ENCODE results near the gene SLC44A1.

SLC44A1 gene

DNA sequence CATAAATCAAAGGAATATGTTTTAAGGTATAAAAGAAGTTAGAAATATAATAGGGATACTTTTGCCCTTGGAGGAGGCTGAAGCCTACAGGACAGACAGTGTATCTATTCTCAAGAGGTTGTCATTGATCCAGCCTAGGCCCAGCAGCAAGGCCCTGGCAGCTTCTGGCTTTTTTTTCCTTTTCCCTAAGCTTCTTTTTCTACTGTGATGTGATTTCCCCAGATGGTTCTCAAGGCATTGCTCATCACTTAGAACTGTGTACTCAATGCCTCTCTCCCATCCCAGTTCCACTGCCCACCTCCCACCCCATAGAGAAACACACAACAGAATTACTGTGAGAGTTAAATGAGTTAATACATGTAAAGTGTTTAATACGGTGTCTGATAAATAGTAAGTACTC is 88.6 kb downstream of the SLC44A1 start:
- Histone ChIP-seq H3K79me2 (ENCODE audit: insufficient read depth, low read depth) (no peaks in the 10 kb centered on the region; the same call in 1 of the 2 replicates), H3K27me3 (ENCODE audit: insufficient read depth, low read depth) (no peaks in the 10 kb centered on the region), H2AFZ (ENCODE audit: low read depth) (no peak overlapping the region), H3K4me3 (IDR thresholded peaks at IDR 0.05; ENCODE audit: insufficient read depth, low read depth, low read length) (no peak overlapping the region), H3K36me3 (ENCODE audit: insufficient read depth) (no peaks in the 10 kb centered on the region), H3K4me1 (ENCODE audit: low read depth, poor library complexity, severe bottlenecking) (peaks cover 22% of the 10 kb centered on the region), H3K27ac (no peak overlapping the region), H4K20me1 (ENCODE audit: insufficient read depth) (no peaks in the 10 kb centered on the region), H3K9ac (no peak overlapping the region), H3K4me2 (no peak overlapping the region)
- TF ChIP-seq, protein P1, sequence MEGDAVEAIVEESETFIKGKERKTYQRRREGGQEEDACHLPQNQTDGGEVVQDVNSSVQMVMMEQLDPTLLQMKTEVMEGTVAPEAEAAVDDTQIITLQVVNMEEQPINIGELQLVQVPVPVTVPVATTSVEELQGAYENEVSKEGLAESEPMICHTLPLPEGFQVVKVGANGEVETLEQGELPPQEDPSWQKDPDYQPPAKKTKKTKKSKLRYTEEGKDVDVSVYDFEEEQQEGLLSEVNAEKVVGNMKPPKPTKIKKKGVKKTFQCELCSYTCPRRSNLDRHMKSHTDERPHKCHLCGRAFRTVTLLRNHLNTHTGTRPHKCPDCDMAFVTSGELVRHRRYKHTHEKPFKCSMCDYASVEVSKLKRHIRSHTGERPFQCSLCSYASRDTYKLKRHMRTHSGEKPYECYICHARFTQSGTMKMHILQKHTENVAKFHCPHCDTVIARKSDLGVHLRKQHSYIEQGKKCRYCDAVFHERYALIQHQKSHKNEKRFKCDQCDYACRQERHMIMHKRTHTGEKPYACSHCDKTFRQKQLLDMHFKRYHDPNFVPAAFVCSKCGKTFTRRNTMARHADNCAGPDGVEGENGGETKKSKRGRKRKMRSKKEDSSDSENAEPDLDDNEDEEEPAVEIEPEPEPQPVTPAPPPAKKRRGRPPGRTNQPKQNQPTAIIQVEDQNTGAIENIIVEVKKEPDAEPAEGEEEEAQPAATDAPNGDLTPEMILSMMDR (conservative IDR thresholded peaks at IDR 0.05; ENCODE audit: low read depth, low read length) = no peak

DNA sequence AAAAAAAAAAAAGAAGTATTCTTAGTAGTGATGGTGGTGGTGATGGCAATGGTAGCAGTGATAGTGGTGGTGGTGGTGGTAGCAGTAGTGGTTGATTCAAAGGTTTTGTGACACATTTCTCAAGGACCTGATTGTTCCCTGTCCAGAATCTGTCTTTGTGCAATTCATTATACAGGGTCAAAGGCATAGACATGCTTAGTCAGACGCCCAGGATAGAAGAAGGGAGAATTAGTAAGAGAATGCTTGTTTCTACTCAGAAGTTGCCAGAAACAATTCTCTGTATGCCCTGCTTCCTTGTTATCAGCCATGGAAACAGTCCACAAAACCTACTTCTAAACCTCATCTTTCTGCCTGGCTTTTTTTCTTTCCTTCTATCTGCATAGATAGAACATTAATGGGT is 89.4 kb downstream of the SLC44A1 start:
- no peaks in the 10 kb centered on the region; the same call in 1 of the 2 replicates for H3K79me2 ChIP-seq (ENCODE audit: insufficient read depth, low read depth)
- H2AFZ ChIP-seq (ENCODE audit: low read depth) = no peak overlapping the region
- no peaks in the 10 kb centered on the region for H4K20me1 ChIP-seq (ENCODE audit: insufficient read depth)
- no peaks in the 10 kb centered on the region for H3K36me3 ChIP-seq (ENCODE audit: insufficient read depth)
- peaks cover 26% of the 10 kb centered on the region for H3K4me1 ChIP-seq (ENCODE audit: low read depth, poor library complexity, severe bottlenecking)
- no peak overlapping the region for H3K9ac ChIP-seq
- TF ChIP-seq, protein P1 (conservative IDR thresholded peaks at IDR 0.05; ENCODE audit: low read depth, low read length) = no peak
- H3K4me2 ChIP-seq = no peak overlapping the region
- H3K27ac ChIP-seq = no peak overlapping the region
- no peaks in the 10 kb centered on the region for H3K27me3 ChIP-seq (ENCODE audit: insufficient read depth, low read depth)
- no peak overlapping the region for H3K4me3 ChIP-seq (IDR thresholded peaks at IDR 0.05; ENCODE audit: insufficient read depth, low read depth, low read length)

DNA sequence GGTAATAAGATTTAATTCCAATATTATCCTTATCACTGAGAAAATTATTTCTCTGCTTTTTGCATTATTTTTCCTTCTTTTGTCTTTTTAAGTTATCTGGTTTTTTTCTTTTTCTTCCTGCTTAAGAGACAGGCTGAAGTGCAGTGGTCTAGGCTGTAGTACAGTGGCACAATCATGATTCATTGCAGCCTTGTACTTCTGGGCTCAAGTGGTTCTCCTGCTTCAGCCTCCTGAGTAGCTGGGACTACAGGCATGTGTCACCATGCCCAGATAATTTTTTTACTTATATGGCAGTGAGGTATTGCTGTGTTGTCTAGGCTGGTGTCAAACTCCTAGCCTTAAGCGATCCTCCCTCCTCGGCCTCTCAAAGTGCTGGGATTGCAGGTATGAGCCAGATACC is 93.9 kb downstream of the SLC44A1 start:
- TF ChIP-seq, protein P1 (conservative IDR thresholded peaks at IDR 0.05; ENCODE audit: low read depth, low read length) = no peak
- no peaks in the 10 kb centered on the region for H3K79me2 ChIP-seq (ENCODE audit: insufficient read depth, low read depth)
- H4K20me1 ChIP-seq (ENCODE audit: insufficient read depth) = no peaks in the 10 kb centered on the region
- no peaks in the 10 kb centered on the region for H3K27me3 ChIP-seq (ENCODE audit: insufficient read depth, low read depth)
- peaks cover 40% of the 10 kb centered on the region for H3K4me1 ChIP-seq (ENCODE audit: low read depth, poor library complexity, severe bottlenecking)
- H2AFZ ChIP-seq (ENCODE audit: low read depth) = no peak overlapping the region
- no peak overlapping the region for H3K4me2 ChIP-seq
- H3K27ac ChIP-seq = no peak overlapping the region
- H3K4me3 ChIP-seq (IDR thresholded peaks at IDR 0.05; ENCODE audit: insufficient read depth, low read depth, low read length) = no peak overlapping the region
- H3K36me3 ChIP-seq (ENCODE audit: insufficient read depth) = no peaks in the 10 kb centered on the region
- H3K9ac ChIP-seq = no peak overlapping the region

DNA sequence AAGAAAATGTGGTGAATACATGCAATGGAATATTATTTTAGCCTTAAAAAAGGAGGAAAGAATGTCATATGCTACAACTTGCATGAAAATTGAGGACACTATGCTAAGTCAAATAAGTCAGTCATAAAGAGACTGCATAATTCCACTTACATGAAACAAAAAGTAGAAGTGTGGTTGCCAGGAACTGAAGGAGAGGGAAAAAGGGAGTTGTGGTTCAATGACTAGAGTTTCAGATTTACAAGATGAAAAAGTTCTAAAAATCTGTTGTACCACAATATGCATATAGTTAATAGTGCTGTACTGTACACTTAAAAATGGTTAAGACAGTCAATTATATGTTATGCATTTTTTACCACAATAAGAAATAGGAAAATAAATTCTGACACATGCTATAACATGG is 95.4 kb downstream of the SLC44A1 start:
- H4K20me1 ChIP-seq (ENCODE audit: insufficient read depth) = no peaks in the 10 kb centered on the region
- no peaks in the 10 kb centered on the region for H3K27me3 ChIP-seq (ENCODE audit: insufficient read depth, low read depth)
- H3K4me2 ChIP-seq = no peak overlapping the region
- TF ChIP-seq, protein P1 (conservative IDR thresholded peaks at IDR 0.05; ENCODE audit: low read depth, low read length) = no peak
- H3K27ac ChIP-seq = no peak overlapping the region
- H3K9ac ChIP-seq = no peak overlapping the region
- no peaks in the 10 kb centered on the region for H3K79me2 ChIP-seq (ENCODE audit: insufficient read depth, low read depth)
- peaks cover 40% of the 10 kb centered on the region for H3K4me1 ChIP-seq (ENCODE audit: low read depth, poor library complexity, severe bottlenecking)
- H3K36me3 ChIP-seq (ENCODE audit: insufficient read depth) = no peaks in the 10 kb centered on the region
- no peak overlapping the region for H3K4me3 ChIP-seq (IDR thresholded peaks at IDR 0.05; ENCODE audit: insufficient read depth, low read depth, low read length)
- H2AFZ ChIP-seq (ENCODE audit: low read depth) = no peak overlapping the region
